HG03103 (cell line): Measurements from ENCODE around the gene ATAD3C.
"Not testable (repeated sequence)": the region's sequence is repeated elsewhere in the genome, so short reads cannot be mapped to it uniquely, and the experiment has no call there.

Source experiments
- ATAC-seq: cut with Tn5 transposase; IDR thresholded peaks from one replicate; pipeline ENCODE4 v1.9.1; 2021; ENCODE audit warnings: low read depth; ENCODE audit not compliant: unreplicated experiment

Gene ATAD3C

DNA sequence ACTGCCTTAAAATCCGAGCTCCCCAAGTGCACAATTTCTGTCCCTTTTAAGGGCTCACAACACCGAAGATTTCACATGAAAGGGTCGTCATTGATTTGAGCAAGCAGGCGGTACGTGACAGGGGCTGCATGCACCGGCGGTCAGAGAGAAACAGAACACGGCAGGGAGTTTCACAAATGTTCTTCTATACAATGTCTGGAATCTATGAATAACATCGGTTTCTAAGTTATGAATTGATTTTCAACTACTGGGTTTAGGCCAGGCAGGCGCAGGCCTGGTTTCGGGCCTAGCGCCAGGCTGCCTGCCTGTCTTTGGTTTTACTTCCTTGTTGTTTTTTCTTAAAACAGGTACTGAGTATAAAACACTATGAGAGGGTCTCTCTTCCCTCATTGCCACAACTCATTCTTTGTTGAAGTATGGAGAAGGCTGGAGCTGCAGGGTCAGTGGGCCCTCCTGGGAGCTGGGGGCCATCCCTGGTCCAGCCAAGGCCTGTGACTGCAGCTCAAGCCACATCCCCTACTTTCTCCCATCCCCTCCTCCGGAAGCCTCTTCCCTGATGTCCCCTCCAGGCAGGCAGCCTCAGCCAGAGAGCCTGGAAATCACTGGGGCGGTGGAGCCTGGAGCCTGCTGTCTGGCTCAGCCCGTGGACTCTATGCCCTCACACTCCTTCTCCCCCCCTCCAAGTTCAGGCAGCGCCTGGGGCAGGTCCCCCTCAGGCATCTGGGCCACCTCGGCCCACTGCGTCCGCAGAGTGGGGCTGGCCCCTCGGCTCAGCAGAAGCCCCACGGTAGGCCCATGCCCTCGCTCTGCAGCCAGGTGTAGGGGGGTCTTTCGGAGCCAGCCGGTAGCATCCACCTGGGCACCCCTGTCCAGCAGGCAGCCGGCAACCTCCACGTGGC, 30.8 kb upstream of the ATAD3C start:
- no peak for ATAC-seq

DNA sequence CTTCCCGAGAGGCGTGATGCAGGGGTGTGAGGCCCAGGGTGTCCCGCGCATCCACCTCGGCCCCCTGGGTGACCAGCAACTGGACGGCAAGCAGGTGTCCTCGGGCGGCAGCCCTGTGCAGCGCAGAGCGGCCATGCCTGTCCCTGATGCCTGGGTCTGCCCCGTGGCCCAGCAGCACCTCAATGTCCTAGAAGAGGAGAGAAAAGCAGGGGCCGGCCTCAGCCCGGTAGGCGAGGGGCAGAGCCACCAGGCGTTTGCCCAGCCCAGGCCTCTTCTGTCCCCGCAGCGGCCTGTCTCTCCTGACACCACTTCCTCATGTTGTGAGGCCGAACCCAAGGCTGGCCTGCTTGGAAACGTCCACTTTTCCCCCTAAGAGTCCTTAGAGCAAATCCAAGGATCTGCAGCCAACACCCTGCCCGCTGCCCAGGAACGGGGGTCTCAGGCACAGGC, 30.1 kb upstream of the ATAD3C start:
- ATAC-seq = no peak

DNA sequence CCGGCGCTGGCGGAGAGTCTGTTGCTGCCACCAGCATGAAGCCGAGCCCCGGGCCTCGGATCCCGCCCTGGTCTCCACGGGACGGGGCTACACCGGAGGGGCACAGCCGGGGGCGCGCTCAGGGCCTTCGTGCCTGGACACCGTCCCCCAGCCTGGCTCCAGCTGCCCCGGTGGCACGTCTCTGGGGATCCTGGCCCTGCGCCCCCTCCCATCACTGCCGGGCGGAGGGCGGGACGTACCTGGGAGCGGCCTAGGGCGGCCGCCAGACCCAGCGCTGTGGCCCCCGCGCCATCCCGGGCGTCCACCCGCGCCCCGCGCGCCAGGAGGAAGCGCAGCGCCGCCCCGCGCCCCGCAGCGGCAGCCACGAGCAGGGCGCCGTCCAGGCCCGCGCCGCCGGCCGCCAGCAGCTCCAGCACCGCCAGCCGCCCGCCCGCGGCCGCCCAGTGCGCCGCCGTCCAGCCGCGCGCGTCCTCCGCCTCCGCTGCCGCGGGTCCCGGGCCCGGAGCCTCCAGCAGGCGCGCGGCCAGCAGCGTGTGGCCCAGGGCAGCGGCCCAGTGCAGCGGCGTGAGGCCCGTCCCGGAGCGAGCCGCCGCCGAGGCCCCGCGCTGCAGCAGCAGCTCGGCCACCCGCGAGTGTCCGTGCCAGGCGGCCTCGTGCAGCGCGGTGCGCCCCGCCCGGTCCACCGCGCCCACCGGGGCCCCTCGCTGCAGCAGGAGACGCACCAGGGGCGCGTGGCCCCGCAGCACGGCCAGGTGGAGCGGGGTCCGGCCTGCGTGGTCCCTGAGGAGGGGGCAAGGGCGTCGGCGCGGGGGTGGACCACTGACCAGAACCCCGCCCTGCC, 29.5 kb upstream of the ATAD3C start:
- ATAC-seq = no peak

DNA sequence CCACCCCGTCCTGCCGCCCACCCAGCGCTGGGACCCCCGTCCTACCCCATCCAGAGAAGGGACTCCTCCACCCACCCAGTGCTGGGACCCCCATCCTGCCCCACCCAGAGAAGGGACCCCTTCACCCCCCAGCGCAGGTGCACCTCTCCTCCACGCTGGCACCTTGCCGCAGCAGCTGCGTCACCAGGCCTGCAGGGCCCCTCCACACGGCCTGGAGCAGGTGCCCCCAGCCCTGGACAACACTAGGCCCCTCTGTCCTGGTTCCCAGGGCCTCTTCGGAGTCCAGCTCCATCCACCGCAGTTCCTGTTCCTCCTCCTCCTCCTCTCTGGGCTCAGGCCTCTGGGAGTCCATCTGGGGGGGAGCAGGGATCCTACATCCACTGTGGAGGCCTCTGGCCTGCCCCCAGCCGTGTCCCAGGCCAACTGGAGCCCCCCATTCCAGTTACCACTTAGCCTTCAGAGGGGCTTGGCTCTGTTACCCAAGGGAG, 28.8 kb upstream of the ATAD3C start:
- ATAC-seq = no peak

DNA sequence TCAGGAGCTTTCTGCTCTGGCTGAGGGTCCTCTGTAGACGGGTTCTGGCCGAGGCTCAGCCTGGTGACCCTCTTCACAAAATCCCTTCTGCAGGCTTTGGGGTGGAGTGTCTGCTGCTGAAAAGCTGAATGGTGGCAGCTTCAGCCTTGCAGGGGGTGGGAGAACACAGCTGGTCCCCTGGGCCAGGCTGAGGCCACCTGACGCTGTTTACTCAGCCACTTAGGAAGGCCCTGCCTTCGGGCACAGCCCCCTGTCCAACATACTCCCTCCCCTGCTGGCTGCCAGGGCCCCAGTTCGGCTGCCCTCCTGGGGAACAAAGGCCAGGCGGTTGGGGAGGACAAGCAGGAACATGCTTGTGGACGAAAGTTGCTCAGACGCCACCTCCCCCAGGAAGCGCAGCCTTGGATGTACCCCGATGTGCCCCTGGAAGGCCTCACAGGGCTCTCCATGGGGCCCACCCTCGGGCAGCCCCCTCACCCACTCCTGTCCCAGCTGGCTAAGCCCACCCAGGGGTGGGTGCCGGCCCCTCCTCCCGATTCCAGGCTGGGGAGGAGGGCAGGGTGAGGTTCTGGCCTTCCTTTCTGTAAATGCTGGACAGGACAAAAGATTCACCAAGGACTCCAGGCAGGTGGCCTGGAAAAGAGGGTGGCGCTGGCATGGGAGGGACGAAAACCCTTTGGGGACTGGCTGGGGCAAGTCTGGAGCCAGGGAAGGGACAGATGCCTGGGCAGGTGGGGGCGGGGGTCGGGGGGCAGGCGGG, 28.2 kb upstream of the ATAD3C start, which contains the start of gene ANKRD65:
Gene ANKRD65 (minus strand): TSS at position 130 of the 760 bp plus-strand sequence. CDS start 271 bp downstream, outside the sequence.
- no peak for ATAC-seq

DNA sequence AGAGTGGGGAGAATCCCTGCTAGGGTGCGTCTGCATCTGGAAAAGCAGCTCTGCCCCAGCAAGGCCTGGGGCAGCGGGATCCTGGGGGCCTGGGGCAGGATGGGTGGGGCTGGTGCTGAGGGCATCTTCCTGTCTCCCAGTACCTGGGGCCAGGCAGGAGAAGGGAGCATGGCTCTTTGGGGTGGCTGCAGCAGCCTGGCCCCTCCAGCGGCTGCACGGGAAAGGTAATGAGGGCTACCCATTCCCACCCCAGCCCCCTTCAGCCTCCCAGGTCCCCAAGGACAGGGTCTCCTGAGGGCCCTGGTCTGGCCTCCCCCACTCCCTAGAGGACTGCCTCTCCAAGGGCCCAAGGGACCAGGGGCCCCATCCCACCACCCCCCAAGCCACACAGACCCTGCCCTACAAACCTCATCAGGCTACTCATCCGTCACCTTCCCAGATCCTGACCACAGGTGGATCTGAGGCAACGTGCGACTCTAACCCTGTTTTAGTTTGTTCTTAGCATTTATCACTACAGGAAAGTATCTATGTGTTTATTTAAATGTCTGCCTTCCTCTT, 27.5 kb upstream of the ATAD3C start:
- ATAC-seq = no peak

DNA sequence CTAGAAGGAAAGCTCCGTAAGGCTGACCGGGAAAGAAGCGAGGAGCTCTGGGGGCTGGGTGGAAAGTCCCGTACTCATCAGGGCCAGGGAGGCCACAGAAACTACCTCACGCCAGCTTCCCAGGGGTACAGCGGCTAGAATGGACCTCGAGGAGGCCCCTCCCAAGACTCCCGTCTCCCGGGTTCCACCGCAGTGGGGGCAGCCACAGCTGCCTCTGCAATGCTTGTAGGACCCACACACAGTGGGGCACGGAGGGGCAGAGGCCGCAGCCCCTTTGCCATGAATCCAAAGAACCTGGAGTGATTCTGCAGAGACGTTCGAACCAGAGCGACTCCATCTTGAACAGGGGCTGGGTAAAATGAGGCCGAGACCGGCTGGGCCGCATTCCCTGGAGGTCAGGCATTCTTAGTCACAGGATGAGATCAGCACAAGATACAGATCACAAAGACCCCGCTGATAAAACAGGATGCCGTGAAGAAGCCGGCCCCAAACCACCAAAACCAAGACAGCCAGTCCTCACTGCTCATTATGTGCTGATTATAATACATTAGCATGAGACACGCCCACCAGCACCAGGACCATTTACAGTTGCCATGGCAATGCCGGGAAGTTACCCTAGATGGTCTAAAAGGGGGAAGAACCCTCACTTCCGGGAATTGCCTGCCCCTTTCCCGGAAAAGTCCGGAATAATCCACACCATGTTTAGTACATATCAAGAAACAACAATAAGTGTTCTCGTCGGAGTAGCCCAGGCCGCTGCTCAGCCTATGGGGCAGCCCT, 26.8 kb upstream of the ATAD3C start:
- no peak for ATAC-seq

DNA sequence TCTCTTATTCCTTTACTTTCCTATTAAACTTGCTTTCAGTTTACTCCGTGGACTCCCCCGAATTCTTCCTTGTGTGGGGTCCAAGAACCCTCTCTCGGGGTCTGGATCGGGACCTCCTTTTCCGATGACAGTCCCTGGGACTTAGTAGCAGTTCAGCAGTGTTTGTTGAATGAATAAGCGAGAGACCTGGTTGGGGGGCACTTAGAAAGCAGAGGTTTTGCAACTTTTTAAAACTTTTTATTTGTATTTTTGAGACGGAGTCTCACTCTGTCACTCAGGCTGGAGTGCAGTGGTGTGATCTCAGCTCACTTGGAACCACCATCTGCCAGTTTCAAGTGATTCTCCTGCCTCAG, 26.3 kb upstream of the ATAD3C start:
- no peak for ATAC-seq

DNA sequence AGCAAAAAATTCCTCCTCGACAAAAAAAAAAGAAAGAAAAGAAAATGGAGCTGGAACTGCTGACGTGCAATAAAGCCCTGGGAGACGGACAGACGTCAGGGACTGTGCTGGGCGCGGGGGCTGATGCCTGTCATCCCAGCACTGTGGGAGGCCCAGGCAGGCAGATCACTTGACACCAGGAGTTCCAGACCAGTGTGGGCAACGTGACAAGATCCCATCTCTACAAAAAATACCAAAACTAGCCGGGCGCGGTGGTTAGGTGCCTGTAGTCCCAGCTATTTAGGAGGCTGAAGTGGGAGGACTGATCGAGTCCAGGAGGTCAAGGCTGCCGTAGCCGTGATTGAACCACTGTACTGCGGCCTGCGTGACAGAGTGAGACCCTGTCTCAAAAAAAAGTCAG, 24.8 kb upstream of the ATAD3C start:
- ATAC-seq = no peak

DNA sequence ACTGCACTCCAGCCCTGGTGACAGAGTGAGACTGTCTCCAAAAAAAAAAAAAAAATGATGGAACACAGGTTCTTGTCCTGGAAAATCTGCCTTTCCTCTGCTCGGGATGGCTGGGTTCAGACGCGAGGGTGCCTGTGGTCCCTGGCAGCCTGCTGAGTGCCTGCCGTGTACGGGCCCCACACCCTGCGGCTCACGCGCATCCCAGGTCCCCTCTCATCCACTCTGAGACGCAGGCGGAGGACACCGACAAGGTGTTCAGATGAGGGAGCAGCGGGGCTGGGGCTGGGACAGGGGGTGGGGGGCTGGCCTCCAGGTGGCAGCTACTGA, 24.1 kb upstream of the ATAD3C start:
- no peak for ATAC-seq

DNA sequence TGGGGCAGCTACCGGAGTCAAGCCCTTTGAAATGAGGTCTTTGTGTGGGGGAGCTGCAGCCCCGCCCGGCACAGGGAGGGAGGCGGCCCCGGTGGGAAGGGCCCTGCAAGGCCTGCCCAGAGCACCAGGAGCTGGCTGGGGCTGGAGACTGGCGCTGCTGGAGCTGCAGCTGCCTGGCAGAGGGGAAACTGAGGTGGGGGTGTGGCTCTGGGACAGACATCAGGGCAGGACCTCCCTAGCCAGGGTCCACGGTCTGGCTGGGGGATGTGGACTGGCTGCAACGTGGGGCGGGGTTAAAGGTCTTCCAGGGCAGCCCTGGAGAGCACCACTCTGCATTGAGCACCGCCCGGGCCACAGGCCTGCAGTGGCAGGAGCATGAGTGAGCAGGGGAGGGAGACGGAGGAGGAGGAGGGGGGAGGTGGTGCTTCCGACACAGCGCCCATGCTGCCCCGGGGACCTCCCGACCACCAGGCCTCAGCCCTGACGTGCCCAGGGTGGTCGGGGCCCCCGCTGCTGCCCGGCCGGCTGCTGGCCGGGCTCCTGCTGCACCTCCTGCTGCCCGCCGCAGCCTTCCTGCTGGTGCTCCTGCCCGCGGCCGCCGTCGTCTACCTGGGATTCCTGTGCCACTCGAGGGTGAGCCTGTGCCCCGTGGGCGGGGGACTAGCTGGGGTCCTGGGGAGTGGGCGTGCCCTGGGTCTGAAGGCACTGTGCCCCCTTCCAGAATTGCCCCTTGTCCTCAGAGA, 23.6 kb upstream of the ATAD3C start:
- ATAC-seq = no peak

DNA sequence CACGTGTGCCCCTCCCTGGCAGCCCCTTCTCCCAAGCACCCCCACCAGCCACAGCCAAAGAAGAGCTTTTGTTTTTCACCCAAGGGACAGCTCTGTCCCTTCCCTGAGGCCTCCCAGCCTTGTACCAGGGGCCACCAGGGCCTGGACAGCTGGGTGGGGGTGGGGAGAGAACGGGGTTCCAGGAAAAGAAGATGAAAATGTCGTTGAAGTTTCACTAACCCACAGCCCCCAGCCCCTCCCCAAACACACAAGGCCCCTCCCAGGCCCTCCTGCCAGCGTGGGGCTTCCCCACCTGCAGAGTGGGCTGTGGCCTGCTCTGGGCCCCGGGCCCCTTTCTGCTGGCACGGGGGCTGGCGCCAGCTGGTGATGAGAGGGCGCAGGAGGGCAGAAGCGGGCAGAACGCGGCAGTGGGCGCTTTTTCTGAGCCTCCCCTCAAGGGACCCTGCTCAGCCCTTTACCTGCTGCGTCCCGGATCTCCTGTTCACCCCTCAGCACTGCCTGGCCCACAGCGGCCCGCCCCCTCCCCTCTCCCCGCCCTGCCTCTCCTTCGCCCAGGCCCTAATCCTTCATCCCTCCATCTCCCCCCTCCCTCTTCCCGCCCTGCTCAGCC, 22.9 kb upstream of the ATAD3C start:
- ATAC-seq = no peak

DNA sequence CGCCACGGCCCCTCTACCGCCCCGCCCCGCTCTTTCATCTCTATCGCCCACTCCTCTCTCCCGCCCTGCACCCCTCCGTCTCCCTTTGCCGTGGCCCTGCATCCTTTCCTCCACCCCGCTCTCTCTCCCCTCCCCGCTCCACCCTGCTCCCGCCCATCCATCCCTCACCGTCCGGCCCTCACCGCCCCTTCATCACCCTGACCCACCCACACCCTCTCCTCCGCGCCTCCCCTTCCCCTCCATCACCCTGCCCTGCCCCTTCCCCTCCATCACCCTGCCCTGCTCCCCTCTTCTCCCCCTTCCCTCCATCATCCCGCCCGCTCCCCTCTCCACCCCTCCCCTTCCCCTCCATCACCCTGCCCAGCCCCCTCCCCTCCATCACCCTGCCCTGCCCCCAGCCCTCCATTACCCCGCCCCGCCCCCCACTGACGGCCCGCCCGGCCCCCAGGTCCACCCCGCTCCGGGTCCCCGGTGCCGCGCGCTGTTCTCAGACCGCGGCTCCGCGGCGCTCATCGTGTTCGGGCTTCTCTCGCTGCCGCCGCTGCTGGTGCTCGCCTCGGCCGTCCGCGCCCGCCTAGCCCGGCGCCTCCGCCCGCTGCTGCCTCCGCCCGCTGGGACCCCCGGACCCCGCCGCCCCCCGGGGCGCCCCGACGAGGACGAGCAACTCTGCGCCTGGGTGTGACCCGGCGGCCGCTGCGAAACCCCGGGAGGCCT, 22.2 kb upstream of the ATAD3C start:
- ATAC-seq = no peak

DNA sequence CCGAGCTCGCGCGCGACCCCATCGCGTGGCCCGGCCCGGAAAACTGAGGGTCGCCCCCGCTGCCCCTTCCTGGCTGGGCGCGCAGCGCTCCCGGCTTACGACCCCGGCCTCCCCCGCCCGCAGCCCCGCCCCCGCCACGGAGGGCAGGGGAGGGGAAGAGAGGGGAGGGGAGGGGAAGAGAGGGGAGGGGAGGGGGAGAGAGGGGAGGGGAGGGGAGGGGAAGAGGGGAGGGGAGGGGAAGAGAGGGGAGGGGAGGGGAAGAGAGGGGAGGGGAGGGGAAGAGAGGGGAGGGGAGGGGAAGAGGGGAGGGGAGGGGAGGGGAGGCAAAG, 21.7 kb upstream of the ATAD3C start:
- ATAC-seq = no peak

DNA sequence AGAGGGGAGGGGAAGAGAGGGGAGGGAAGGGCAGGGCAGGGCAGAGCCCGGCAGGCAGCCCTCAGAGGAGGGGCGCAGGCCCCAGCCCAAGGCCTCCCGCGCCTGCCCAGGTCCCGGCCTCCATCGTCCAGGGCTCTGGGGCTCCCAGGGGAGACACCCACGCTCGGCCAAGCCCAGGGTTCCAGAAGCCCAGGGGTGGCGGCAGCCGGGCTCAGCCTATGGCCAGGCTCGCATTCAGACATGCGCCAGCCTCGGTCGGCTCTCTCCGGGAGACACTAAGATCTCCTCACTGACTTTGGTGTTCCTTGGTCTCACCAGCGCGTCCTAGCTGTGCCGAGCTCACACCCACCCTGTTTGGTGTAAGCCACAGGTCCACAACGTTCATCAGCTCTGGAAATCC, 21.3 kb upstream of the ATAD3C start:
- no peak for ATAC-seq

DNA sequence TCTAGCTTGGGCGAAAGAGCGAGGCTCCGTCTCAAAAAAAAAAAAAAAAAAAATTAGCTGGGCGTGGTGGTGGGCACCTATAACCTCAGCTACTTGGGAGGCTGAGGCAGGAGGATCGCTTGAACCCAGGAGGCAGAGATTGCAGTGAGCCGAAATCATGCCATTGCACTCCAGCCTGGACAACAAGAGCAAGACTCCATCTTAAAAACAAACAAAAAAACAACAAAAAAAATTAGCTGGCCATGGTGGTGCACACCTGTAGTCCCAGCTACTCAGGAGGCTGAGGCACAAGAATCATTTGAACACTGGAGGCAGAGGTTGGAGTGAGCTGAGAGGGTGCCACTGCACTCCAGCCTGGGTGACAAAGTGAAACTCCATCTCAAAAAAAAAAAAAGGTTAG, 20.5 kb upstream of the ATAD3C start:
- not testable (repeated sequence) for ATAC-seq

DNA sequence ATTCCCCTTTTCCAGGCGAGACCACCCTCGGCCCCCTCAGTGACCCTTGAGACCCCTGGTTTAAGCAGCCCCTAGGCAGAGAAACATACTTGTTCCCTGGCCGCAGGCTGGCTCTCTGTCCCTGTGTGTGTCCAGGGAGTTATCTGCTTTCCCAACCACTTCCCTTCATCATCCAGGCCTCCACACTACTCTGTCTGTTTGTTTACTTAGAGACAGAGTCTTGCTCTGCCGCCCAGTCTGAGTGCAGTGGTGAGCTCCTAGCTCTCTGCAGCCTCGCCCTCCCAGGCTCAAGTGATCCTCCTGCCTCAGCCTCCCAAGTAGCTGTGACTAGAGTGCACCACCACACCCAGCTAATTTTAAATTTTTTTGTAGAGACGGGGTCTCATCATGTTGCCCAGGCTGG, 19.8 kb upstream of the ATAD3C start:
- ATAC-seq = no peak
